Brain microvascular endothelial cell (primary cell): ENCODE data around the gene GPD1L.
A peak's percentile ranks its signal among the peaks of the same experiment; 100 is the strongest.
"Not testable (repeated sequence)": the region's sequence is repeated elsewhere in the genome, so short reads cannot be mapped to it uniquely, and the experiment has no call there.

ENCODE experiments used
- DNase-seq: peaks from one replicate; pipeline ENCODE4 v3.0.0-alpha.2; 2020
- H3K27ac ChIP-seq: fragments of 250-450 bp; sonication (Bioruptor Pico); 2 replicates; pipeline ENCODE4 v1.5.1; 2020; ENCODE audit warnings: mild to moderate bottlenecking, moderate library complexity
- H3K27me3 ChIP-seq: fragments of 250-450 bp; sonication (Bioruptor Pico); replicated peaks from 2 replicates; pipeline ENCODE4 v1.5.1; 2020; ENCODE audit warnings: mild to moderate bottlenecking
- H3K36me3 ChIP-seq: fragments of 250-450 bp; sonication (Bioruptor Pico); replicated peaks from 2 replicates; pipeline ENCODE4 v1.5.1; 2020; ENCODE audit warnings: mild to moderate bottlenecking
- H3K4me3 ChIP-seq: 2 replicates; pipeline ENCODE4 v1.5.1; 2011; ENCODE audit warnings: low read depth, mild to moderate bottlenecking, control low read depth, low read length, moderate library complexity
- in situ Hi-C: cut with HindIII; loops from 2 replicates; pipeline ENCODE4 v1.10.0; 2017; ENCODE audit warnings: low sequenced_read_pairs, low pct_ligation_motif_present
- TF ChIP-seq, protein P1 (sequence below): IDR thresholded peaks from 2 replicates; pipeline ENCODE4 v1.5.1; 2011; ENCODE audit warnings: low read depth, mild to moderate bottlenecking, moderate library complexity, low read length, control low read depth, inconsistent platforms; ENCODE audit errors: missing control alignments

GPD1L gene

DNA sequence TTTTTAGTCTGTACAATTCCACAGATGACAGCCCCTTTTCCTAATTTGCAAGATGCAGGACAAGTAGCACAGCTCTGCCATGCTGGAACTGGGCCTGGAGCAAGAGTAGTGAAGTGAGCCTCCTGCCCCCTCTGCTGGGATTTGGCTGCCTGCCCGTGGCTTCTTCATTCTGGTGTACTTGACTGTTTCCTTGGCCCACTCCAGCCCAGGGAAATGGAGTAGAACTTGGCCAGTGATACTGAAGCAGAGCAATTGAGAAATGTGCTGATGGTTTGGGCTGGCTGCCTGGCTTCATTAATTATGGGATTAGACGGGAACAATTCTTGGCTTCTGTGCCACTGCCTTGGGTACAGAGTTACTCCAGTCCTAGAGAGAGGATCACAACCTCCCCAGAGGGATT, 2.8 kb downstream of the GPD1L start:
- Histone ChIP-seq H3K4me3 (no peak overlapping the region), H3K36me3 (no peaks in the 10 kb centered on the region), H3K27ac (no peak overlapping the region), H3K27me3 (no peaks in the 10 kb centered on the region)
- TF ChIP-seq, protein P1, sequence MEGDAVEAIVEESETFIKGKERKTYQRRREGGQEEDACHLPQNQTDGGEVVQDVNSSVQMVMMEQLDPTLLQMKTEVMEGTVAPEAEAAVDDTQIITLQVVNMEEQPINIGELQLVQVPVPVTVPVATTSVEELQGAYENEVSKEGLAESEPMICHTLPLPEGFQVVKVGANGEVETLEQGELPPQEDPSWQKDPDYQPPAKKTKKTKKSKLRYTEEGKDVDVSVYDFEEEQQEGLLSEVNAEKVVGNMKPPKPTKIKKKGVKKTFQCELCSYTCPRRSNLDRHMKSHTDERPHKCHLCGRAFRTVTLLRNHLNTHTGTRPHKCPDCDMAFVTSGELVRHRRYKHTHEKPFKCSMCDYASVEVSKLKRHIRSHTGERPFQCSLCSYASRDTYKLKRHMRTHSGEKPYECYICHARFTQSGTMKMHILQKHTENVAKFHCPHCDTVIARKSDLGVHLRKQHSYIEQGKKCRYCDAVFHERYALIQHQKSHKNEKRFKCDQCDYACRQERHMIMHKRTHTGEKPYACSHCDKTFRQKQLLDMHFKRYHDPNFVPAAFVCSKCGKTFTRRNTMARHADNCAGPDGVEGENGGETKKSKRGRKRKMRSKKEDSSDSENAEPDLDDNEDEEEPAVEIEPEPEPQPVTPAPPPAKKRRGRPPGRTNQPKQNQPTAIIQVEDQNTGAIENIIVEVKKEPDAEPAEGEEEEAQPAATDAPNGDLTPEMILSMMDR, result no peak
- in situ Hi-C loops, result no loop called here
- peak; percentile 9 for DNase-seq

DNA sequence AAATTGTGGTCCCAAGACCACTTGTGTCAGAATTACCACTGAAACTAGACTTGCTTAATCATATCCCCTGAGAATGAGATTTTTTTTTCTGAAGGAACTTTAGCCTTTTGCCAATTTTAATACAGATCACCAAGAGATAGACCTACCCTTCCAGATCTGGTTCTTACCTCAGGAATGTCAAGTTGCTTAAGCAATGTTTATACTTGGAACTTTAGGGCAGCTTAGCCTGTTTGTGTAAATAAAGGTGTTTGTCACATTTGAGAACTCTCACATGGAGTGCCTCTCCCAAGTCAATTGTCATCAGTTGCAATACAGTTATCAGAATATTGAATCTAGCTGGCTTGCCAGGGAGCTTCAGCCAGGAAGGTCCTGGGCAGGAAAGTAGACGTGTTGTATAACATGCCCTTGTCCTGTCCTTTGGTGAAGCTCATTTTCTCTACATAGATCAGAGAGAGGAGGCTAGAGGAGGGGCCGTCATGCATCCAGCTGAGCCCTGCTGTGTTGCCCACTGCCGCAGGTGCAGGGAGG, 3.9 kb downstream of the GPD1L start:
- no peak overlapping the region for H3K27ac ChIP-seq
- TF ChIP-seq, protein P1, result no peak
- in situ Hi-C loops, result no loop called here
- H3K36me3 ChIP-seq, result no peaks in the 10 kb centered on the region
- no peaks in the 10 kb centered on the region for H3K27me3 ChIP-seq
- no peak for DNase-seq
- no peak overlapping the region for H3K4me3 ChIP-seq

GRCh38 chr3:32111560-32111959, 5.1 kb downstream of the GPD1L start:
- no peak for DNase-seq
- in situ Hi-C loops, result no loop called here

GRCh38 chr3:32113566-32113965, 7.1 kb downstream of the GPD1L start:
- no peak for DNase-seq
- in situ Hi-C loops, result no loop called here
- TF ChIP-seq, protein P1, result no peak
- Histone ChIP-seq H3K27me3 (no peaks in the 10 kb centered on the region), H3K27ac (no peak overlapping the region), H3K36me3 (no peaks in the 10 kb centered on the region), H3K4me3 (no peak overlapping the region)

More at GRCh38 chr3:32111560-32111959, 5.1 kb downstream of the GPD1L start:
- Histone ChIP-seq H3K27ac (no peak overlapping the region), H3K4me3 (no peak overlapping the region), H3K36me3 (no peaks in the 10 kb centered on the region), H3K27me3 (no peaks in the 10 kb centered on the region)
- TF ChIP-seq, protein P1, result no peak

GRCh38 chr3:32113981-32114545, 7.6 kb downstream of the GPD1L start:
- in situ Hi-C loops, result no loop called here
- Histone ChIP-seq H3K27ac (no peak overlapping the region), H3K36me3 (no peaks in the 10 kb centered on the region), H3K27me3 (no peaks in the 10 kb centered on the region), H3K4me3 (no peak overlapping the region)
- DNase-seq, result no peak
- TF ChIP-seq, protein P1, result no peak

GRCh38 chr3:32114546-32115386, 8.3 kb downstream of the GPD1L start:
- H3K4me3 ChIP-seq, in situ Hi-C loops, DNase-seq, H3K27me3 ChIP-seq, H3K36me3 ChIP-seq, H3K27ac ChIP-seq: not testable (repeated sequence)
